Ascending aorta (tissue), 2 donors: Measurements from ENCODE around the gene EFNB2. TPM values are rescaled to one million over a fixed set of nuclear protein-coding genes. Genes with fewer than 3 reads are reported as not detected.

Experiments
- DNase-seq, 2 donors: peaks; one replicate each; pipeline ENCODE4 v3.0.0-alpha.2; 2019; ENCODE audit warnings: low spot score in 2 of 2
- H3K27ac ChIP-seq, 2 donors: fragments of 200-600 bp; sonication (generic); one replicate each; pipeline ENCODE4 v1.5.1; 2016 to 2017; ENCODE audit warnings: mild to moderate bottlenecking in 1 of 2
- H3K27me3 ChIP-seq: fragments of 200-600 bp; sonication (generic); one replicate; pipeline ENCODE4 v1.5.1; 2017
- H3K36me3 ChIP-seq, 2 donors: fragments of 200-600 bp; sonication (generic); one replicate each; pipeline ENCODE4 v1.5.1; 2016
- H3K4me1 ChIP-seq, 2 donors: fragments of 200-600 bp; sonication (generic); one replicate each; pipeline ENCODE4 v1.5.1; 2016 to 2017; ENCODE audit warnings: mild to moderate bottlenecking in 1 of 2
- H3K4me3 ChIP-seq, 2 donors: fragments of 200-600 bp; sonication (generic); one replicate each; pipeline ENCODE4 v1.5.1; 2016 to 2017; ENCODE audit warnings: mild to moderate bottlenecking in 1 of 2
- H3K9me3 ChIP-seq, 2 donors: fragments of 200-600 bp; sonication (generic); one replicate each; pipeline ENCODE4 v1.5.1; 2016
- CTCF ChIP-seq, 3 experiments: fragments of 200-600 bp in 2 of 3; fragments of 450-650 bp in 1 of 3; sonication (generic) in 2 of 3; IDR thresholded peaks; one replicate each; pipeline ENCODE4 v1.5.1; 2016 to 2019; ENCODE audit warnings: antibody characterized with exemption in 3 of 3, mild to moderate bottlenecking in 1 of 3, moderate library complexity in 1 of 3
- intact Hi-C: fragments of 100-400 bp; cut with DNase I; formaldehyde crosslinking; loops from one replicate; pipeline ENCODE4 v1.15.1; 2023
- total RNA-seq: library from RNA; depleted of rRNA; stranded (reverse); fragments of >200 nt; gene quantifications from one replicate; pipeline ENCODE4 v1.1.0, GENCODE V29; 2016

The EFNB2 gene
- total RNA-seq, 1 donor from 2014 or later, result 38.0 TPM

GRCh38 chr13:106503272-106503671 is 32.2 kb downstream of the EFNB2 start:
- H3K4me3 ChIP-seq, result peak overlapping the region in 1 of 2 donors; percentile 34
- peaks cover 12 to 43% of the 10 kb centered on the region in 2 donors for H3K4me1 ChIP-seq

GRCh38 chr13:106500445-106500844 is 35.0 kb downstream of the EFNB2 start:
- intact Hi-C loops, result loop anchor here (10.0 kb wide), 1 partner anchor 126 kb away; no protein-coding TSS in a partner anchor
- Histone ChIP-seq H3K27ac (peak overlapping the region in 1 of 2 donors; percentile 47), H3K9me3 (no peaks in the 10 kb centered on the region), H3K4me3 (no peak overlapping the region), H3K4me1 (peaks cover 19 to 24% of the 10 kb centered on the region in 2 donors), H3K27me3 (no peaks in the 10 kb centered on the region), H3K36me3 (no peaks in the 10 kb centered on the region)
- no peak for DNase-seq
- TF ChIP-seq CTCF (IDR thresholded peaks at IDR 0.05), result no peak

More at GRCh38 chr13:106503272-106503671, 32.2 kb downstream of the EFNB2 start:
- Histone ChIP-seq H3K36me3 (no peaks in the 10 kb centered on the region), H3K27me3 (no peaks in the 10 kb centered on the region), H3K9me3 (no peaks in the 10 kb centered on the region), H3K27ac (peak overlapping the region; percentile 58 to 68)
- intact Hi-C loops, result loop anchor here (10.0 kb wide), 1 partner anchor 128 kb away; no protein-coding TSS in a partner anchor
- no peak for DNase-seq
- no peak for TF ChIP-seq CTCF (IDR thresholded peaks at IDR 0.05)

- Histone ChIP-seq H3K4me1 (peaks cover 18 to 19% of the 10 kb centered on the region in 2 donors), H3K27ac (peak overlapping the region; percentile 47 to 75), H3K27me3 (no peaks in the 10 kb centered on the region), H3K36me3 (no peaks in the 10 kb centered on the region), H3K9me3 (no peaks in the 10 kb centered on the region), H3K4me3 (peak overlapping the region in 1 of 2 donors; percentile 50)
- no peak for DNase-seq
- no peak for TF ChIP-seq CTCF (IDR thresholded peaks at IDR 0.05)
- intact Hi-C loops, result loop anchor here (10.0 kb wide), 1 partner anchor 125 kb away; no protein-coding TSS in a partner anchor
Observed at GRCh38 chr13:106499896-106500295, 35.6 kb downstream of the EFNB2 start.

- intact Hi-C loops, result no loop called here
- H3K4me3 ChIP-seq, result peak overlapping the region in 1 of 2 donors; percentile 50
- peaks cover 13 to 16% of the 10 kb centered on the region in 2 donors for H3K4me1 ChIP-seq
- no peaks in the 10 kb centered on the region for H3K36me3 ChIP-seq
- H3K27ac ChIP-seq, result peak overlapping the region; percentile 47 to 75
- no peak for DNase-seq
- H3K27me3 ChIP-seq, result no peaks in the 10 kb centered on the region
- H3K9me3 ChIP-seq, result no peaks in the 10 kb centered on the region
- TF ChIP-seq CTCF (IDR thresholded peaks at IDR 0.05), result no peak
Observed at GRCh38 chr13:106499113-106499512, 36.3 kb downstream of the EFNB2 start.

- Histone ChIP-seq H3K4me1 (peaks cover 13 to 16% of the 10 kb centered on the region in 2 donors), H3K27me3 (no peaks in the 10 kb centered on the region), H3K27ac (peak overlapping the region; percentile 47 to 75), H3K9me3 (no peaks in the 10 kb centered on the region), H3K36me3 (no peaks in the 10 kb centered on the region), H3K4me3 (peak overlapping the region in 1 of 2 donors; percentile 50)
- no peak for TF ChIP-seq CTCF (IDR thresholded peaks at IDR 0.05)
- DNase-seq, result no peak
- intact Hi-C loops, result no loop called here
Observed at GRCh38 chr13:106498571-106498970, 36.9 kb downstream of the EFNB2 start.
